GM21619 (cell line): ENCODE data around the gene TMCC2.

Experiments used
- ATAC-seq: cut with Tn5 transposase; IDR thresholded peaks from one replicate; pipeline ENCODE4 v1.9.1; 2021; ENCODE audit not compliant: unreplicated experiment

TMCC2 gene

DNA sequence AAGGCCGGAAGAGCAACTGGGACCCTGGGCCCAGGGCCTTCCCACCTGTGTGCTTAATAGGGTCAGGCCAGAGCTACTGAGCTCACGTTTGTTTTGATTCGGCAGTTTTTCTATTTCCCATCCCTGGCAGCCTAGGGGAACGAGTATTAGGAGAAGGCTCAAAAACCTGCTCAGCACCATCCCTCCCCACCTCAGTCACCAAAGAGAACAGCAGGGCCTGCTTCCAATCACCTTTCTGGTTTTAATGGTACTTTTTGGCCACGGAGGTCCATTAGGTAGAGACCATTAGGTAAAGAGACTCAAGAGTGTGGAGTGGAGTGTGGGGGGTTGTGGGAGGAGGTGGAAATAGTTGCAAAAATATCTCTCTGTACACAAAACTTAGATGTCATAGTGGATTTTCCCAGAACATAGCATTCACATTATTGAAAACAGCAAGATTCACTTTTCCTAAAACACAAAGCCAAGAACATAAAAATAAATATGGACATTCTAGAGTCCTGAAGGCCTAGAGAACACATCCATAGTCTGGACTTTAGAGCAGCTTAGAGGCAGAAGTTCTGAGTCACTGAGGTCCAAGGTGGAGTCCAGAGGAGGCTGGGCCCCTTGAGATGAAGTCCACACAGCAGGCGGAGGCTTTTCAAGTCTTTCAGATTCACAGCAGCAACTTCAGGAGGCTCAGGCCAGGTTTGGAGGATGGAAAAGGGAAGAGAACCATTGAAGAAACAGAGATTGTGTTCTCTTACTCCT is 74.3 kb downstream of the TMCC2 start:
- ATAC-seq, result no peak

- no peak for ATAC-seq
Measured at GRCh38 chr1:205303247-205303888, 75.6 kb downstream of the TMCC2 start.

- no peak for ATAC-seq
Measured at GRCh38 chr1:205304046-205304694, 76.4 kb downstream of the TMCC2 start.

GRCh38 chr1:205304695-205305070 is 76.9 kb downstream of the TMCC2 start:
- ATAC-seq, result no peak

- ATAC-seq, result no peak
Measured at GRCh38 chr1:205306929-205307566, 79.3 kb downstream of the TMCC2 start.

- no peak for ATAC-seq
Measured at GRCh38 chr1:205309741-205310140, 82.0 kb downstream of the TMCC2 start.

DNA sequence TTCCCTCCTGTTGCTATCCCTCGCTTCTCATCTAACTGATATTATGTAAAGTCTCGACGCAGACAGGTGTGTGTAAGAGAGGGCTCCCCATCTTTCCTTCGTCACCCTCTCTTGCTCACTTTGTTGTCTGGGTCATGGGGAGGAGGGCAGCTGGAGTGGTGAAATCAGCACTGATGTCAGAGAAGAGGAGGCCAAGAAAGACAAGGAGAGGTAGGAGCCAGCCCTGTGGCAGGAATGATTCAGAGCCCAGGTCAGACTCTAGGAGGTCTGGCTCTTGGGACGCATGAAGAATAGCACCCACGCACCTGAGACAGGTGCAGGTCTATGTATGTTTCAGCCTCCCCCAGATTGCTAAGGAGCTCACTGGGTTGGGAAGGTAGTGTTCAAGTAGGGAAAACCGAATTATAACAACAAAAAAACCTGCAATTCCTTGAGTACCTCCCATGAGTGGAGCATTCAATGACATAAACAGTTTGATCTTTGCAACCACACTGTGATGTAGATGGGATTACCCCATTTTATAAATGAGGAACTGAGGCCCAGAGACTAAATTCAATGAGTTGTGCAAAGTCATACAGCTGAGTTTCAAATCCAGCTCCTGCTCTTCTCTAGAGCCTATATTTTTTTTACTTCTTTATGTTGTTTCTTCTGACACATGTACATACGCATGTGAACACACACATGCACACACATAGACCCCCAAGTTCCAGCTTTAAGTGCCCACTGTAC is 83.4 kb downstream of the TMCC2 start:
- ATAC-seq, result no peak

DNA sequence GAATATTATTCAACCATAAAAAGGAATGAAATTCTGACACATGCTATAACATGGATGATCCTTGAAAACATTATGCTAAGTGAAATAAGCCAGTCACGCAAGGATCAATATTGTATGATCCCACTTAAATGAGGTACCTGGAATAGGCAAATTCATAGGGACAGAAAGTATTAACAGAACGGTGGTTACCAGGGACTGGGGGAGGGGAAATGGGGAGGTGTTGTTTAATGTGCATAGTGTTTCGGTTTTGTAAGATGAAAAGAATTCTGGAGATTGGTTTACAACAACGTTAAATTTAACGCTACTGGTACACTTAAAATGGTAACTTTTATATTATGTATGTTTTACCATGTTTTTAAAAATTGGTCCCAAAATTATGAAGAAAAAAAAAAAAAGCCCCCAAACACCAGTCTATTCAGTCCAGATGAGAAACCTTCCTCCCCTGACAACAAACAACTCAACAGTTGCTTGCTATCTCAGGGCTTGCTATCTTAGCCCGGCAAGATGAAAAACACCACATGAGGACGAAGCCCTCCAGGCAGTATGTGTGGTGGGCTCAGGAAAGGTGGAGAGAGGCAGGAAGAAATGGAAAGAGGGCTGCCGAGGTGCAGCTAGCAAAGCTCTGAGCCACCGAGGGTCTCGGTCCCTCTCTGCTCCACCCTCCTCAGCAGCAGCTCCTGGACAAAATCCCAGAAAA is 85.3 kb downstream of the TMCC2 start:
- no peak for ATAC-seq

GRCh38 chr1:205313563-205314308 is 86.0 kb downstream of the TMCC2 start:
- peak; percentile 64 for ATAC-seq

- ATAC-seq, result no peak
Measured at GRCh38 chr1:205315008-205315618, 87.4 kb downstream of the TMCC2 start.

- no peak for ATAC-seq
Measured at GRCh38 chr1:205316161-205316566, 88.4 kb downstream of the TMCC2 start.

GRCh38 chr1:205317311-205317917 is 89.7 kb downstream of the TMCC2 start:
- no peak for ATAC-seq

- no peak for ATAC-seq
Measured at GRCh38 chr1:205318231-205318991, 90.7 kb downstream of the TMCC2 start.

- no peak for ATAC-seq
Measured at GRCh38 chr1:205319081-205320018, 91.6 kb downstream of the TMCC2 start.

- ATAC-seq, result no peak
Measured at GRCh38 chr1:205321162-205321958, 93.6 kb downstream of the TMCC2 start, which contains the start of gene NUAK2. Gene NUAK2, minus strand, starts transcription at chr1:205321745. Its CDS starts 117 bp downstream, at chr1:205321628.

DNA sequence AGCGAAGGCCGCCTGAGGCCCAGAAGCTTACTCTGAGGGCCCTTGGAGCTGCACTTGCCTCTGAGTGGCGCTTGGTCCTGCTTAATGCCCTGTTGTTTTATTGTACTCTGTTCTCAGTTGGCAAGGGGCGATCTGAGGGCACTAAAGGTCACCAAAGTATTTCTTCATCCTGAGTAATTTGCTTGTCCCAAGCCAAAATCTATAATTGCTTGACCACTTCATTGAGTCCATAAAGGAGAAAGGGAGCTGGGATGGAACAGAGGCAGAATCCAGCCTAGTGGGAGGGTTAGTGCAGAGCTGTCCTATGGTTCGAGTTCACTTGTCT is 94.2 kb downstream of the TMCC2 start:
- no peak for ATAC-seq
